ENCODE data around the gene PTEN.

Gene PTEN

GRCh38 chr10:87920538-87920937, 57.1 kb downstream of the PTEN start:
- no peak for DNase-seq (ENCODE audit: low spot score)

GRCh38 chr10:87921931-87922688, 58.7 kb downstream of the PTEN start:
- no peak for DNase-seq (ENCODE audit: low spot score)

- no peak for DNase-seq (ENCODE audit: low spot score)
Observed at GRCh38 chr10:87923233-87923632, 59.8 kb downstream of the PTEN start.

GRCh38 chr10:87925570-87925969, 62.1 kb downstream of the PTEN start:
- no peak for DNase-seq (ENCODE audit: low spot score)

GRCh38 chr10:87927091-87927490, 63.7 kb downstream of the PTEN start:
- no peak for DNase-seq (ENCODE audit: low spot score)

GRCh38 chr10:87928996-87929395, 65.6 kb downstream of the PTEN start:
- DNase-seq (ENCODE audit: low spot score) = no peak

GRCh38 chr10:87930141-87930540, 66.7 kb downstream of the PTEN start:
- no peak for DNase-seq (ENCODE audit: low spot score)

- DNase-seq (ENCODE audit: low spot score) = peak; percentile 26
Observed at GRCh38 chr10:87930934-87931835, 67.8 kb downstream of the PTEN start.

GRCh38 chr10:87931836-87932230, 68.4 kb downstream of the PTEN start:
- peak; percentile 8 for DNase-seq (ENCODE audit: low spot score)

GRCh38 chr10:87935290-87936141, 72.1 kb downstream of the PTEN start:
- DNase-seq (ENCODE audit: low spot score) = no peak

- DNase-seq (ENCODE audit: low spot score) = no peak
Observed at GRCh38 chr10:87940210-87940609, 76.8 kb downstream of the PTEN start.

GRCh38 chr10:87942884-87943527, 79.6 kb downstream of the PTEN start:
- no peak for DNase-seq (ENCODE audit: low spot score)

- no peak for DNase-seq (ENCODE audit: low spot score)
Observed at GRCh38 chr10:87945984-87946383, 82.6 kb downstream of the PTEN start.

GRCh38 chr10:87952612-87953011, 89.2 kb downstream of the PTEN start:
- no peak for DNase-seq (ENCODE audit: low spot score)

GRCh38 chr10:87956055-87956454, 92.6 kb downstream of the PTEN start:
- no peak for DNase-seq (ENCODE audit: low spot score)

GRCh38 chr10:87957702-87958101, 94.3 kb downstream of the PTEN start:
- no peak for DNase-seq (ENCODE audit: low spot score)

GRCh38 chr10:87960230-87960629, 96.8 kb downstream of the PTEN start:
- DNase-seq (ENCODE audit: low spot score) = no peak

- no peak for DNase-seq (ENCODE audit: low spot score)
Observed at GRCh38 chr10:87961314-87961713, 97.9 kb downstream of the PTEN start.

- DNase-seq (ENCODE audit: low spot score) = no peak
Observed at GRCh38 chr10:87966459-87966858, 103.0 kb downstream of the PTEN start.

GRCh38 chr10:87973635-87974034, 110.2 kb downstream of the PTEN start:
- DNase-seq (ENCODE audit: low spot score) = no peak

- no peak for DNase-seq (ENCODE audit: low spot score)
Observed at GRCh38 chr10:87974130-87974529, 110.7 kb downstream of the PTEN start.

GRCh38 chr10:87974769-87975168, 111.3 kb downstream of the PTEN start:
- DNase-seq (ENCODE audit: low spot score) = no peak
